ENCODE data around the gene IKZF1. TPM values are rescaled to one million over a fixed set of nuclear protein-coding genes. Genes with fewer than 3 reads are reported as not detected.

Gene IKZF1
- total and polyA plus RNA-seq, 2 of the 13 experiments (the other 11 are each of a cell fraction or from before 2014, with no cell fraction given), result not detected

DNA sequence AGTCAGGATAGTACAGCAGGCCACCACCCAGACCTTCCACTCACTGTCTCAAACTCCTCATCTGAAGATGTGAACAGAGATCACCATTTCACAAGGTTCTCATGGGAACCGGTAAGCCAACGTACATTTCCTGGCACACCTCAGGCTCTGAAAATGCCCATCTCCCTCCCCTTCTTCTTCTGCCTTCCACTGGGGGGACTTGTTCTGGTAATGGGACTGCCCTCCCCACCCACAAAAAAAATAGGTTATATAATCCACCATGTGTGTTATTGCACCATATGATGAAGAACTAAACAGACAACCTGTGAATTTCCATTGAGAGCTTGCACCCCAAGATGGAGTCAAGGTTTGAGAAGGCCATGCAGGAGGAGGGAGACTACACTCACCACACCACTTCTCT lies 42.1 kb upstream of the IKZF1 start (continued):
- TF ChIP-seq BORCS8-MEF2B (CRISPR knock-in tag; IDR thresholded peaks at IDR 0.05), result no peak
- no peak for TF ChIP-seq ZNF34 (CRISPR knock-in tag; IDR thresholded peaks at IDR 0.05; ENCODE audit: borderline replicate concordance)
- TF ChIP-seq FOXA1 (IDR thresholded peaks at IDR 0.05), result no peak
- no peak for TF ChIP-seq FOXA1 (CRISPR knock-in tag; IDR thresholded peaks at IDR 0.05)
- no peak for TF ChIP-seq ZBTB3 (CRISPR knock-in tag; IDR thresholded peaks at IDR 0.05; ENCODE audit: borderline replicate concordance, low read depth)
- TF ChIP-seq ZNF792 (CRISPR knock-in tag; IDR thresholded peaks at IDR 0.05), result no peak
- TF ChIP-seq SRSF4 (IDR thresholded peaks at IDR 0.05; ENCODE audit: low read depth, low read length, poor library complexity, severe bottlenecking), result no peak

- intact Hi-C loops (cut with micrococcal nuclease; ENCODE audit: unreplicated experiment), result no loop called here
- no peak overlapping the region for H3K4me2 ChIP-seq (ENCODE audit: low read depth, low read length)
- ChIA-PET POLR2A (no interaction called here), CTCF (ENCODE audit: low intra/inter-chr PET ratio, low total read pairs) (no interaction called here)
- FAIRE-seq (no peak), ATAC-seq (no peak), DNase-seq (ENCODE audit: low spot score) (no peak)
- 0% methylated on average over 1 of the region's 1 CpG for WGBS (ENCODE audit: low lambda C conversion rate)
- no peak overlapping the region for H3K9ac ChIP-seq (ENCODE audit: insufficient read depth, low read depth, low read length)
- no peak overlapping the region for H3K4me3 ChIP-seq (replicated peaks in 1 of 3; ENCODE audit: insufficient read depth in 1 of 3, low read depth in 2 of 3, low read length in 3 of 3)
- H4K20me1 ChIP-seq (ENCODE audit: insufficient read depth, low read length), result no peaks in the 10 kb centered on the region
- H3K27me3 ChIP-seq (ENCODE audit: control insufficient read depth in 1 of 2, insufficient read depth in 2 of 2, low read length in 2 of 2), result no peaks in the 10 kb centered on the region; a peak in 1 of 5 replicates
- no peak overlapping the region for H3K27ac ChIP-seq (ENCODE audit: extremely low read length, insufficient read depth, low read length)
- H3K79me2 ChIP-seq (ENCODE audit: insufficient read depth, low read length), result no peaks in the 10 kb centered on the region
- in situ Hi-C loops (cut with HindIII; ENCODE audit: extremely low pct_ligation_motif_present, low pct_unique_long_range_greater_than_20kb), result no loop called here
- H3K9me3 ChIP-seq (ENCODE audit: low read length), result no peaks in the 10 kb centered on the region
- BruUV-seq (replicated peaks), result no TSS peak
- H3K4me1 ChIP-seq (ENCODE audit: insufficient read depth, low read length), result no peaks in the 10 kb centered on the region
- no peak overlapping the region for H2AFZ ChIP-seq (ENCODE audit: low read length)
- no peaks in the 10 kb centered on the region for H3K36me3 ChIP-seq (replicated peaks in 1 of 2; ENCODE audit: control insufficient read depth in 1 of 2, insufficient read depth in 2 of 2, low read length in 2 of 2)
- no peak for TF ChIP-seq ZBTB40 (IDR thresholded peaks at IDR 0.05)
- TF ChIP-seq ZBTB40 (CRISPR knock-in tag; IDR thresholded peaks at IDR 0.05), result no peak
- TF ChIP-seq, protein P1, sequence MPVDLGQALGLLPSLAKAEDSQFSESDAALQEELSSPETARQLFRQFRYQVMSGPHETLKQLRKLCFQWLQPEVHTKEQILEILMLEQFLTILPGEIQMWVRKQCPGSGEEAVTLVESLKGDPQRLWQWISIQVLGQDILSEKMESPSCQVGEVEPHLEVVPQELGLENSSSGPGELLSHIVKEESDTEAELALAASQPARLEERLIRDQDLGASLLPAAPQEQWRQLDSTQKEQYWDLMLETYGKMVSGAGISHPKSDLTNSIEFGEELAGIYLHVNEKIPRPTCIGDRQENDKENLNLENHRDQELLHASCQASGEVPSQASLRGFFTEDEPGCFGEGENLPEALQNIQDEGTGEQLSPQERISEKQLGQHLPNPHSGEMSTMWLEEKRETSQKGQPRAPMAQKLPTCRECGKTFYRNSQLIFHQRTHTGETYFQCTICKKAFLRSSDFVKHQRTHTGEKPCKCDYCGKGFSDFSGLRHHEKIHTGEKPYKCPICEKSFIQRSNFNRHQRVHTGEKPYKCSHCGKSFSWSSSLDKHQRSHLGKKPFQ (CRISPR knock-in tag; IDR thresholded peaks at IDR 0.05; ENCODE audit: insufficient replicate concordance), result no peak
- no peak for TF ChIP-seq ZBTB38 (CRISPR knock-in tag; IDR thresholded peaks at IDR 0.05)
- TF ChIP-seq HOXA5 (CRISPR knock-in tag; IDR thresholded peaks at IDR 0.05), result no peak
- 0 out of 2 replicates have a peak, but pooled peaks have one; percentile 16 for TF ChIP-seq MAFF (IDR thresholded peaks at IDR 0.05; ENCODE audit: low read depth, low read length)
- TF ChIP-seq ZEB1 (IDR thresholded peaks at IDR 0.05; ENCODE audit: insufficient replicate concordance, low read depth), result no peak
These were observed 41.4 kb upstream of the IKZF1 start for GRCh38 chr7:50262916-50263690.
